Left lobe of liver (tissue), 2 donors: ENCODE measurements around the gene FBXO34. TPM values are rescaled to one million over a fixed set of nuclear protein-coding genes. Genes with fewer than 3 reads are reported as not detected.
A peak's percentile ranks its signal among the peaks of the same experiment; 100 is the strongest.
"Not testable (repeated sequence)": the region's sequence is repeated elsewhere in the genome, so short reads cannot be mapped to it uniquely, and the experiment has no call there.

Source experiments
- ATAC-seq: fragments of 200-7000 bp; cut with Tn5 transposase; one replicate; pipeline ENCODE4 v1.9.1; 2020; ENCODE audit warnings: mild to moderate bottlenecking, moderate library complexity
- DNase-seq: peaks from one replicate; pipeline ENCODE4 v3.0.0-alpha.2; 2020; ENCODE audit warnings: low spot score
- total RNA-seq: library from RNA; stranded (reverse); gene quantifications from one replicate; pipeline ENCODE4 v1.2.1, GENCODE V29; 2021
- donor health status: DM: no; HTN: no; CAD: no; lungs with moderate emphysema.
- donor health status: DM: no; HTN: yes; CAD: no.

FBXO34 gene
- total RNA-seq, 1 donor from 2014 or later = 5.8 TPM

GRCh38 chr14:55340482-55340881, 69.3 kb downstream of the FBXO34 start:
- ATAC-seq = no peak

GRCh38 chr14:55341781-55342180, 70.6 kb downstream of the FBXO34 start:
- DNase-seq = no peak
- no peak for ATAC-seq

More at GRCh38 chr14:55340482-55340881, 69.3 kb downstream of the FBXO34 start:
- no peak for DNase-seq

GRCh38 chr14:55344582-55345163, 73.5 kb downstream of the FBXO34 start:
- ATAC-seq, DNase-seq: not testable (repeated sequence)

- ATAC-seq (no peak), DNase-seq (no peak)
Measured at GRCh38 chr14:55347040-55347439, 75.8 kb downstream of the FBXO34 start.

- DNase-seq (no peak), ATAC-seq (no peak)
Measured at GRCh38 chr14:55347748-55348147, 76.5 kb downstream of the FBXO34 start.

GRCh38 chr14:55348766-55349453, 77.7 kb downstream of the FBXO34 start:
- no peak for ATAC-seq
- DNase-seq = no peak

GRCh38 chr14:55349565-55349964, 78.3 kb downstream of the FBXO34 start:
- ATAC-seq = no peak
- no peak for DNase-seq

GRCh38 chr14:55350461-55350860, 79.2 kb downstream of the FBXO34 start:
- no peak for DNase-seq
- no peak for ATAC-seq

- ATAC-seq = no peak
Measured at GRCh38 chr14:55351111-55351510, 79.9 kb downstream of the FBXO34 start.

GRCh38 chr14:55352201-55352600, 81.0 kb downstream of the FBXO34 start:
- ATAC-seq (no peak), DNase-seq (no peak)

More at GRCh38 chr14:55351111-55351510, 79.9 kb downstream of the FBXO34 start:
- no peak for DNase-seq

GRCh38 chr14:55353686-55354467, 82.7 kb downstream of the FBXO34 start:
- ATAC-seq (no peak), DNase-seq (no peak)

- DNase-seq (peak; percentile 47), ATAC-seq (peak; percentile 89)
Measured at GRCh38 chr14:55354500-55354899, 83.3 kb downstream of the FBXO34 start.

GRCh38 chr14:55355922-55356321, 84.7 kb downstream of the FBXO34 start:
- DNase-seq (no peak), ATAC-seq (no peak)

GRCh38 chr14:55356913-55357312, 85.7 kb downstream of the FBXO34 start:
- ATAC-seq = peak; percentile 36

GRCh38 chr14:55359307-55359706, 88.1 kb downstream of the FBXO34 start:
- no peak for DNase-seq

More at GRCh38 chr14:55356913-55357312, 85.7 kb downstream of the FBXO34 start:
- DNase-seq = no peak

GRCh38 chr14:55361190-55361589, 90.0 kb downstream of the FBXO34 start:
- DNase-seq = no peak
- ATAC-seq = no peak

More at GRCh38 chr14:55359307-55359706, 88.1 kb downstream of the FBXO34 start:
- ATAC-seq = no peak

- ATAC-seq = no peak
- no peak for DNase-seq
Measured at GRCh38 chr14:55366271-55366670, 95.0 kb downstream of the FBXO34 start.

GRCh38 chr14:55370883-55371455, 99.7 kb downstream of the FBXO34 start:
- ATAC-seq = no peak
- DNase-seq = no peak

GRCh38 chr14:55372423-55372822, 101.2 kb downstream of the FBXO34 start:
- ATAC-seq (no peak), DNase-seq (no peak)

- ATAC-seq (no peak), DNase-seq (no peak)
Measured at GRCh38 chr14:55372825-55373224, 101.6 kb downstream of the FBXO34 start.
